Inflammatory macrophage (primary cell): ENCODE results near the gene CSAG2.

Experiments used
- DNase-seq, 2 donors: peaks; one replicate each; pipeline ENCODE4 v3.0.0-alpha.2; 2020 to 2022

The CSAG2 gene

GRCh38 chrX:152658302-152658701, 50.8 kb downstream of the CSAG2 start:
- no peak for DNase-seq
